HG02798 (cell line): ENCODE data around the gene SUMO3.

Experiments used
- ATAC-seq: cut with Tn5 transposase; IDR thresholded peaks from one replicate; pipeline ENCODE4 v1.9.1; 2021; ENCODE audit warnings: mild to moderate bottlenecking; ENCODE audit not compliant: unreplicated experiment, poor library complexity

SUMO3 gene

GRCh38 chr21:44763050-44763378, 54.8 kb downstream of the SUMO3 start:
- ATAC-seq: no peak

GRCh38 chr21:44762221-44763049, 55.4 kb downstream of the SUMO3 start:
- no peak for ATAC-seq

DNA sequence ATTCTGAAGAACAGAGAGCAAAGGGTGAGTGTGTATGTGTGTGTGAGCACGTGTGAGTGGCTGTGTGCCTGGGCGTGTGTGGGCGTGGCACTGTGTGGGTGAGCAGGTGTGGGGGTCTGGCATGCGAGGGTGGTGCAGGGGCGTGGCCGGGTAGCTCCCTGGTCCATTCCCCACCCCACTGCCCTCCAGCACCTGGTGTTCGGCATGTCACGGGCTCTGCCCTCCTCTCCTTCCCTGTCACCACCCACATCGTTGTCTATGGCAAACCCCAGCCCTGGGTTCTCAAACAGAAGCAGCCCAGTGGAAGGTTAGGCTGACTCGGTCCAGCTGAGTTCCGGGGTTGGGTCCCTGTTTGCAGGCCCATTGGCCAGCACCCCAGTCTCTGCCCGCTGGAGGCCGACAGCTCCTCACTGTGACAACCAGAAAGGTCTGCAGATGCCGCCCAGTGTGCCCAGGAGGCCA, 56.1 kb downstream of the SUMO3 start:
- no peak for ATAC-seq

DNA sequence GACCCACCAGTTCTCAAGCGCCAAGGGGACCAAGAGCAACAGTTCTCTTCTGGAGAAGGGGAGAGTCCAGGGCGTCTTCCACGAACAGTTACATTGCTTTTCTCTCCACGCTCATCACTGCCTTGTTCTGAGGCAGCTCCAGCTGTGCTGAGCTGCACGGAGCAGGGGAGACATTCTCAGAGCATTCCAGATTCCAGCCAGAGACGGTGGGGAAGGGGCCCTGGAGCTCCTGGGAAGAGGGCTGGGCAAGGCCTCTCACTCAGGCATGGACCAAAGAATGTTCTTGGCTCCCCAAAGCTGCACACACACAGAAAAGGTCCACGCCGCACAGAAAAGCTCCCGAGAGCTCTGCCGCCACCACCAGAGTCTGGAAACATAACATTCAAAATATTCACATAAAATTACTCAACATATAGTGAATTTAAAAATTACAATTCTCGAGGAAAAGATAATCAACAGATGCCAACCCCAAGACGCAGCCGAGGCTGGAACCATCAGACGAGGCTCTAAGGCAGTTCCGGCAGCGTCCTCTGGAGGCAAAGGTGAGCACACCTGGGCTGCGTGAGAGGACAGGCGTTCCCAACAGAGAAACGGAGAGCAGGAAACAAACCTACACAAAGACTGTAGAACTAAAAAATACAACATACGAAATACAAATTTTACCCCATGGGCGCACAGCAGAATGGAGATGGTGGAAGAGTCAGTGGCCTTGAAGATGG, 56.7 kb downstream of the SUMO3 start:
- no peak for ATAC-seq

- ATAC-seq: no peak
These were observed 57.5 kb downstream of the SUMO3 start for GRCh38 chr21:44760376-44760775.

DNA sequence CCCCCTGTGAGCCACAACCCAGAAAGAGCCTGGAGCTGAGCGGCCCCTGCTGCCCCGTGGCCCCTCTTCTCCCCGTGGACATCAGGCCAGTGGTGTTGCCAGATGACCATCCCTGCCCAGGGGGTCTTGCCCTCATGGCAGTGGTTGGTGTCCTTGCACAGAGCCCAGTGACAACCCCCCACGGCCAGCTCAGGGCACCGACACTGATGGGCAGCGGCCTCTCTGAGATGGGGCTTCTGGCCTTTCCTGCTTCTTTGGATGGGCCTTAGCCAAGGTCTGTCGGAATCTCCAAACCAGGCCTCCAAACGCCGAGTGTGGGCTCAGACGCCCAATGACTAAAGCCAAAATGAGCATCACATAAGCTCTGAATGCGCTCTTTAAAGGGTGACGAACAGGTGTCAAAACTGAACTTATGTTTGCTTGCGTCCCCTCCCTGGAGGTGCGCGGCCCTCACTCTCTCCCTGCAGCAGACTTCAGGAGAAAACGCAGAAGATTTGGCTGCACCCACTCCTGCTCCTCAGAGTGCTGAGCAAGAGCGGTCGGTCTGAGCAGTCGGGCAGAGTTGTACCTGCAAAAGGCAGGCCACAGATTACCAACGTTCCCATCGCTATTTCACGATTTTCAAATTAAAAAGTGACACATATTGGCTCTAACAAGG, 58.1 kb downstream of the SUMO3 start:
- no peak for ATAC-seq

DNA sequence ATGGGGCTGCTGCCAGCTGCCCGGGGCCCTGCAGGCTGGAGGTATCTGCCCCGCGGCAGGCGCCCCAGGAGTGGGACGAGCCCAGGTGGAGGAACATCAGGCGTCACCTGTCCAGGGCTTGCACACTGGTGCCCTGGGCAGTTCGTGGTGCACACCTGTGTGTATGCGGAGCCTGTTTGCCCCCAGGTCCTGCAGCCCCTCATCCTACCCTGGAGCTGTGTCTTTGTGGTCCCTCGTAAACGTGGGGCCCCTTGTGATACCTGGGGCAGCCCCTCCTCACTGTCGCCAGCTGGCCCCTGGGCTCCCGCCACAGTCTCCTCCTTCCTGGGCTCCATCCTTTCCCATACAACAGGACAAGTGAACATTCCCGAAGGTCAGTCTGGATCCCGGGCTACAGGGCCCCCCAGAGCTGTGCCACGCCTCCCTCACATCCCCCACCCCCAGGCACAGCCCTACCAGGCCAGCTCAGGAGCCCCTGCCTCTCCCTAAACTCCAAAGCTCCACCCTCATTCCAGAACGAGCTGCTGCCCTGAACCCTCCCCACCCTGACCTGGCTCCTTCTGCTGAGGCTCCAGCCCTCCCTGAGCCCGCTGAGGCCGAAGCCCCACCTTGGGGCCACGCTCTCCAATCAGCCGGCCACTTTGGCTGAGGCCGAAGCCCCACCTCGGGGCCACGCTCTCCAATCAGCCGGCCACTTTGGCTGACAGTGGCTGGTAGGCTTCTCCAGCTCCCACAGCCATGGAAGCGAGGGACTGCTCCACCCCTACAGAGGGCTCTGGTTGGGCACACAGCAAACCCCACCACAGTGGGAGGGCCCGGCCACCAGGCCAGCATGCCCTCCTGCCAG, 58.9 kb downstream of the SUMO3 start:
- ATAC-seq: no peak

- no peak for ATAC-seq
These were observed 59.7 kb downstream of the SUMO3 start for GRCh38 chr21:44758141-44758561.

- no peak for ATAC-seq
These were observed 60.1 kb downstream of the SUMO3 start for GRCh38 chr21:44757731-44758130.

- no peak for ATAC-seq
These were observed 61.3 kb downstream of the SUMO3 start for GRCh38 chr21:44756423-44757185.
